Measurements from ENCODE around the gene ATXN10. TPM values are rescaled to one million over a fixed set of nuclear protein-coding genes. Genes with fewer than 3 reads are reported as not detected.

ATXN10 gene
- total and polyA plus RNA-seq, 4 experiments from 2014 or later = 61.8 to 102 (median 76.3) TPM

- no peaks in the 10 kb centered on the region for H3K9me3 ChIP-seq (ENCODE audit: control insufficient read depth in 1 of 2, low read length in 2 of 2)
- intact Hi-C loops (cut with micrococcal nuclease) = no loop called here
- H3K4me3 ChIP-seq (ENCODE audit: low read length in 2 of 2) = no peak overlapping the region
- CTCF ChIA-PET (ENCODE audit: partially characterized antibody) = no interaction called here
- H3K36me3 ChIP-seq (ENCODE audit: insufficient read depth, low read length) = no peaks in the 10 kb centered on the region
- no peaks in the 10 kb centered on the region for H3K27me3 ChIP-seq (ENCODE audit: insufficient read depth, low read length)
- no peaks in the 10 kb centered on the region for H3K4me1 ChIP-seq (ENCODE audit: insufficient read depth, low read length)
- H3K4me3 Mint-ChIP-seq = no peak overlapping the region
- H3K4me1 Mint-ChIP-seq = no peaks in the 10 kb centered on the region
- H3K27ac ChIP-seq (ENCODE audit: low read depth, low read length) = no peak overlapping the region
- POLR2A ChIA-PET (ENCODE audit: partially characterized antibody) = no interaction called here
- H3K27ac Mint-ChIP-seq = peak overlapping the region in 1 of 7 donors; percentile 74
- DNase-seq = no peak
- H3K27me3 Mint-ChIP-seq = peaks cover 8 to 26% of the 10 kb centered on the region in 2 donors
- peaks cover 0 to 2% (median 0%) of the 10 kb centered on the region in 8 donors for H3K9me3 Mint-ChIP-seq
- no peaks in the 10 kb centered on the region for H3K36me3 Mint-ChIP-seq
These were observed 215.8 kb downstream of the ATXN10 start for GRCh38 chr22:45887202-45888131.

GRCh38 chr22:45888221-45889092, 216.8 kb downstream of the ATXN10 start:
- Mint-ChIP-seq H3K27ac (no peak overlapping the region), H3K4me1 (no peaks in the 10 kb centered on the region), H3K27me3 (peaks cover 6 to 25% of the 10 kb centered on the region in 2 donors), H3K9me3 (peaks cover 0 to 2% (median 0%) of the 10 kb centered on the region in 8 donors), H3K36me3 (no peaks in the 10 kb centered on the region), H3K4me3 (no peak overlapping the region)
- no peak for DNase-seq
- POLR2A ChIA-PET (ENCODE audit: partially characterized antibody) = no interaction called here
- intact Hi-C loops (cut with micrococcal nuclease) = no loop called here
- no peak overlapping the region for H3K27ac ChIP-seq (ENCODE audit: low read depth, low read length)
- H3K36me3 ChIP-seq (ENCODE audit: insufficient read depth, low read length) = no peaks in the 10 kb centered on the region
- no peaks in the 10 kb centered on the region for H3K4me1 ChIP-seq (ENCODE audit: insufficient read depth, low read length)
- CTCF ChIA-PET (ENCODE audit: partially characterized antibody) = no interaction called here
- no peak overlapping the region for H3K4me3 ChIP-seq (ENCODE audit: low read length in 2 of 2)
- no peaks in the 10 kb centered on the region for H3K27me3 ChIP-seq (ENCODE audit: insufficient read depth, low read length)
- no peaks in the 10 kb centered on the region for H3K9me3 ChIP-seq (ENCODE audit: control insufficient read depth in 1 of 2, low read length in 2 of 2)

GRCh38 chr22:45889093-45889538, 217.5 kb downstream of the ATXN10 start:
- CTCF ChIA-PET (ENCODE audit: partially characterized antibody) = no interaction called here
- Histone ChIP-seq H3K9me3 (ENCODE audit: control insufficient read depth in 1 of 2, low read length in 2 of 2) (no peaks in the 10 kb centered on the region), H3K36me3 (ENCODE audit: insufficient read depth, low read length) (no peaks in the 10 kb centered on the region), H3K4me1 (ENCODE audit: insufficient read depth, low read length) (no peaks in the 10 kb centered on the region), H3K27ac (ENCODE audit: low read depth, low read length) (no peak overlapping the region), H3K4me3 (ENCODE audit: low read length in 2 of 2) (no peak overlapping the region), H3K27me3 (ENCODE audit: insufficient read depth, low read length) (no peaks in the 10 kb centered on the region)
- H3K27me3 Mint-ChIP-seq = peaks cover 4 to 23% of the 10 kb centered on the region in 2 donors
- no peaks in the 10 kb centered on the region for H3K36me3 Mint-ChIP-seq
- DNase-seq = no peak
- POLR2A ChIA-PET (ENCODE audit: partially characterized antibody) = no interaction called here
- intact Hi-C loops (cut with micrococcal nuclease) = no loop called here
- H3K4me1 Mint-ChIP-seq = no peaks in the 10 kb centered on the region
- no peak overlapping the region for H3K4me3 Mint-ChIP-seq
- H3K27ac Mint-ChIP-seq = no peak overlapping the region
- H3K9me3 Mint-ChIP-seq = peaks cover 0 to 2% (median 0%) of the 10 kb centered on the region in 8 donors

GRCh38 chr22:45889539-45890350, 218.1 kb downstream of the ATXN10 start:
- H3K4me3 ChIP-seq (ENCODE audit: low read length in 2 of 2) = no peak overlapping the region
- H3K9me3 ChIP-seq (ENCODE audit: control insufficient read depth in 1 of 2, low read length in 2 of 2) = no peaks in the 10 kb centered on the region
- DNase-seq = no peak
- no peaks in the 10 kb centered on the region for H3K36me3 ChIP-seq (ENCODE audit: insufficient read depth, low read length)
- Mint-ChIP-seq H3K27ac (no peak overlapping the region), H3K9me3 (peaks cover 0 to 2% (median 0%) of the 10 kb centered on the region in 8 donors), H3K4me1 (no peaks in the 10 kb centered on the region), H3K27me3 (peaks cover 4 to 26% of the 10 kb centered on the region in 2 donors), H3K36me3 (no peaks in the 10 kb centered on the region), H3K4me3 (no peak overlapping the region)
- intact Hi-C loops (cut with micrococcal nuclease) = no loop called here
- H3K4me1 ChIP-seq (ENCODE audit: insufficient read depth, low read length) = no peaks in the 10 kb centered on the region
- CTCF ChIA-PET (ENCODE audit: partially characterized antibody) = no interaction called here
- no peak overlapping the region for H3K27ac ChIP-seq (ENCODE audit: low read depth, low read length)
- H3K27me3 ChIP-seq (ENCODE audit: insufficient read depth, low read length) = no peaks in the 10 kb centered on the region
- POLR2A ChIA-PET (ENCODE audit: partially characterized antibody) = no interaction called here

GRCh38 chr22:45890351-45890635, 218.7 kb downstream of the ATXN10 start:
- Mint-ChIP-seq H3K36me3 (no peaks in the 10 kb centered on the region), H3K9me3 (peaks cover 0 to 2% (median 0%) of the 10 kb centered on the region in 8 donors), H3K27me3 (peaks cover 4 to 26% of the 10 kb centered on the region in 2 donors), H3K27ac (no peak overlapping the region), H3K4me1 (no peaks in the 10 kb centered on the region), H3K4me3 (no peak overlapping the region)
- POLR2A ChIA-PET (ENCODE audit: partially characterized antibody) = no interaction called here
- CTCF ChIA-PET (ENCODE audit: partially characterized antibody) = no interaction called here
- H3K27ac ChIP-seq (ENCODE audit: low read depth, low read length) = no peak overlapping the region
- intact Hi-C loops (cut with micrococcal nuclease) = no loop called here
- DNase-seq = no peak
- H3K36me3 ChIP-seq (ENCODE audit: insufficient read depth, low read length) = no peaks in the 10 kb centered on the region
- H3K27me3 ChIP-seq (ENCODE audit: insufficient read depth, low read length) = no peaks in the 10 kb centered on the region
- no peak overlapping the region for H3K4me3 ChIP-seq (ENCODE audit: low read length in 2 of 2)
- H3K4me1 ChIP-seq (ENCODE audit: insufficient read depth, low read length) = no peaks in the 10 kb centered on the region
- no peaks in the 10 kb centered on the region for H3K9me3 ChIP-seq (ENCODE audit: control insufficient read depth in 1 of 2, low read length in 2 of 2)

- Histone ChIP-seq H3K4me1 (ENCODE audit: insufficient read depth, low read length) (no peaks in the 10 kb centered on the region), H3K27me3 (ENCODE audit: insufficient read depth, low read length) (no peaks in the 10 kb centered on the region), H3K4me3 (ENCODE audit: low read length in 2 of 2) (no peak overlapping the region), H3K27ac (ENCODE audit: low read depth, low read length) (no peak overlapping the region), H3K9me3 (ENCODE audit: control insufficient read depth in 1 of 2, low read length in 2 of 2) (no peaks in the 10 kb centered on the region), H3K36me3 (ENCODE audit: insufficient read depth, low read length) (no peaks in the 10 kb centered on the region)
- H3K4me3 Mint-ChIP-seq = no peak overlapping the region
- no peak for DNase-seq
- peaks cover 4 to 26% of the 10 kb centered on the region in 2 donors for H3K27me3 Mint-ChIP-seq
- CTCF ChIA-PET (ENCODE audit: partially characterized antibody) = no interaction called here
- H3K4me1 Mint-ChIP-seq = no peaks in the 10 kb centered on the region
- H3K27ac Mint-ChIP-seq = no peak overlapping the region
- POLR2A ChIA-PET (ENCODE audit: partially characterized antibody) = no interaction called here
- intact Hi-C loops (cut with micrococcal nuclease) = no loop called here
- no peaks in the 10 kb centered on the region for H3K36me3 Mint-ChIP-seq
- peaks cover 0 to 2% (median 0%) of the 10 kb centered on the region in 8 donors for H3K9me3 Mint-ChIP-seq
These were observed 219.4 kb downstream of the ATXN10 start for GRCh38 chr22:45891021-45891421.

Measured in CD4-positive, alpha-beta memory T cell (primary cell).